Gastrocnemius medialis (tissue), 4 donors: ENCODE measurements around the gene SCLY.
"Not testable (repeated sequence)": the region's sequence is repeated elsewhere in the genome, so short reads cannot be mapped to it uniquely, and the experiment has no call there.

Experiments
- CTCF ChIP-seq, 5 experiments: fragments of 450-650 bp in 3 of 5; fragments of 200-600 bp in 2 of 5; sonication (generic) in 2 of 5; IDR thresholded peaks in 4 of 5; conservative IDR thresholded peaks in 1 of 5; 1 replicate in 4 of 5; 2 replicates in 1 of 5; pipeline ENCODE4 v1.5.1; 2016 to 2019; ENCODE audit warnings: antibody characterized with exemption in 5 of 5, mild to moderate bottlenecking in 3 of 5, moderate library complexity in 3 of 5
- POLR2A ChIP-seq, 2 donors: fragments of 450-650 bp; IDR thresholded peaks; one replicate each; pipeline ENCODE4 v1.6.1; 2017; ENCODE audit warnings: antibody characterized with exemption in 2 of 2, mild to moderate bottlenecking in 2 of 2, moderate library complexity in 2 of 2

- TF ChIP-seq CTCF (IDR thresholded peaks at IDR 0.05 in 4 of 5, conservative IDR thresholded peaks at IDR 0.05 in 1 of 5); POLR2A (IDR thresholded peaks at IDR 0.05): not testable (repeated sequence)
Observed at GRCh38 chr2:238115709-238116108, 54.9 kb downstream of the SCLY start.
